GM19035 (cell line): ENCODE results near the gene HBG2.
"Not testable (repeated sequence)": the region's sequence is repeated elsewhere in the genome, so short reads cannot be mapped to it uniquely, and the experiment has no call there.

Source experiments
- ATAC-seq: cut with Tn5 transposase; IDR thresholded peaks from one replicate; pipeline ENCODE4 v1.9.1; 2021; ENCODE audit not compliant: unreplicated experiment

Gene HBG2

GRCh38 chr11:5282628-5283027, 28.0 kb upstream of the HBG2 start:
- no peak for ATAC-seq

GRCh38 chr11:5281596-5281995, 27.0 kb upstream of the HBG2 start:
- no peak for ATAC-seq

DNA sequence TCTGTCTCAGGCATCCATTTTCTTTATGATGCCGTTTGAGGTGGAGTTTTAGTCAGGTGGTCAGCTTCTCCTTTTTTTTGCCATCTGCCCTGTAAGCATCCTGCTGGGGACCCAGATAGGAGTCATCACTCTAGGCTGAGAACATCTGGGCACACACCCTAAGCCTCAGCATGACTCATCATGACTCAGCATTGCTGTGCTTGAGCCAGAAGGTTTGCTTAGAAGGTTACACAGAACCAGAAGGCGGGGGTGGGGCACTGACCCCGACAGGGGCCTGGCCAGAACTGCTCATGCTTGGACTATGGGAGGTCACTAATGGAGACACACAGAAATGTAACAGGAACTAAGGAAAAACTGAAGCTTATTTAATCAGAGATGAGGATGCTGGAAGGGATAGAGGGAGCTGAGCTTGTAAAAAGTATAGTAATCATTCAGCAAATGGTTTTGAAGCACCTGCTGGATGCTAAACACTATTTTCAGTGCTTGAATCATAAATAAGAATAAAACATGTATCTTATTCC, 26.1 kb upstream of the HBG2 start:
- ATAC-seq: peak; percentile 90

- no peak for ATAC-seq
These were observed 25.0 kb upstream of the HBG2 start for GRCh38 chr11:5279471-5280090.

GRCh38 chr11:5277807-5278382, 23.3 kb upstream of the HBG2 start:
- peak; percentile 61 for ATAC-seq

- no peak for ATAC-seq
These were observed 22.1 kb upstream of the HBG2 start for GRCh38 chr11:5276697-5277096.

DNA sequence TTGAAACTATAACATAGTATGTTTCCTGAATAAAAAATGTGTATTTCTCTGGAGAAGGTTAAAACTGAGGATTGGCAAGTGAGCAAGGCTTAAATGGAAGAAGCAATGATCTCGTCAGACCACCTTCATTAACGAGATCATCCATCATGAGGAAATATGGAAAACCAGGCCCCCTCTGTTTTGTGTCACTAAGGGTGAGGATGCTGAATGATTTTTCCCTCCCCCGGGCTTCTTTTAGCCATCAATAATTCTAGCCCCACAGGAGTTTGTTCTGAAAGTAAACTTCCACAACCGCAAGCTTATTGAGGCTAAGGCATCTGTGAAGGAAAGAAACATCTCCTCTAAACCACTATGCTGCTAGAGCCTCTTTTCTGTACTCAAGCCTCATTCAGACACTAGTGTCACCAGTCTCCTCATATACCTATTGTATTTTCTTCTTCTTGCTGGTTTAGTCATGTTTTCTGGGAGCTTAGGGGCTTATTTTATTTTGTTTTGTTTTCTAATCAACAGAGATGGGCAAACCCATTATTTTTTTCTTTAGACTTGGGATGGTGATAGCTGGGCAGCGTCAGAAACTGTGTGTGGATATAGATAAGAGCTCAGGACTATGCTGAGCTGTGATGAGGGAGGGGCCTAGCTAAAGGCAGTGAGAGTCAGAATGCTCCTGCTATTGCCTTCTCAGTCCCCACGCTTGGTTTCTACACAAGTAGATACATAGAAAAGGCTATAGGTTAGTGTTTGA, 21.0 kb upstream of the HBG2 start:
- ATAC-seq: no peak

- ATAC-seq: no peak
These were observed 19.8 kb upstream of the HBG2 start for GRCh38 chr11:5274395-5274794.

- no peak for ATAC-seq
These were observed 17.9 kb upstream of the HBG2 start for GRCh38 chr11:5272395-5273017.

DNA sequence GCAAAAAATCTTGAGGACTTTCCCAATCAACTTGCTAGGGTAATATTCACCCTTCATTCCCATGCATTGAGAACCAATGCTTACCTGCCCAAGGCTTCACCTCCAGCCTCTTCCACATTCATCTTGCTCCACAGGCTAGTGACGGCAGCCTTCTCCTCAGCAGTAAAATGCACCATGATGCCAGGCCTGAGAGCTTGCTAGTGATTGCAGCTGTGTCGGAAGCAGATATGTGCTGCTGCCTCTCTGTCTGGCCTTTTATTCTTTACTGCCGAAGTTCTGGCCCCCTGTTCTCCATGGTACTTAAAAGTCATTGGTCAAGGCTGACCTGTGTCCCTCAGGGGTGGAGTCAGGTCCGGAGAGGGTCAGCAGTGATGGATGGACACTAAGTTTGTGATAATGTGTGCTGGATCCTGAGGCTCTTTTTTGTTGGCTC, 15.2 kb upstream of the HBG2 start, which contains the start of gene HBE1:
HBE1 (minus strand) TSS at position 231 of the 433 bp plus-strand sequence; CDS start at position 176, 55 bp downstream.
- ATAC-seq: no peak

DNA sequence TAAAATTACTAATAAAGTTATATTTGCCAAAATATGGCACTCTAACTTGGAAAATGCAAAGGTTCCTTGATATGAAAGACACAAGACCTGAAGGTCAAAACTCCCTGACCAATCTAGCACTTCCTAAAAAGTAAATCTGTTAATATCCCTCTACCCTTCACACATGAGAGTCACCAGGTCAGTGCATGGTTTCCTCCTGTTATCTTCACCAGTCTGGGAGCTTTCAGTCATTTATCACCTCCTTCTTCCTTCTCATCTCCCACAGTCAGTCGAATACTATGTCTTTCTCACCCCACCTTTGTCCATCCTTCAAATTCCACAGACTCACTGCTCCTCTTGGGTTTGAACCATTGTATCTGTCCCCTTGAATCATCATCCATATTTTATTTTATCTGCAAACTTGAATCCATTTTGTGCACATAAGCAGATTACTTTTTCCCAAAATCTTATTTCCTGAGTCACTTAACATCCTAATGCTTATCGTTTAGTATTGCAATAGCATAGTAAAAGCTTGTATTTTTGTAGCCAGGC, 12.5 kb upstream of the HBG2 start:
- no peak for ATAC-seq

DNA sequence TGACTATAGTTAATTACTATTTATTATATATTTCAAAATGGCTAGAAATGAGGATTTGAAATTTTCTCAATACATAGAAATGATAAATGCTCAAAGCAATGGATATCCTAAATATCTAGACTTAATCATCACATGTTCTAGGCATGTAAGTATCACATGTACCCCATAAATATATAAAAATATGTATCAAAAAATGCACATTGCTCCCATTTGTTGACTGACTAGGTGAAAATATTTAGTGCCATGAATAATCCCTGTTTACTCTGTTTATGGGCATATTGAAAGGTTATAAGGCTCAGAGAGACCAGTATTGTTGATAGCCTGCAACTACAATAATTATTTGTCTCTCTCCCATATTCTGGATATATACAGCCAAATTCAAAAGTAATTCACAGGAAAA, 12.0 kb upstream of the HBG2 start:
- no peak for ATAC-seq

GRCh38 chr11:5265832-5266231, 11.3 kb upstream of the HBG2 start:
- no peak for ATAC-seq

- no peak for ATAC-seq
These were observed 4.1 kb upstream of the HBG2 start for GRCh38 chr11:5258543-5259262.

DNA sequence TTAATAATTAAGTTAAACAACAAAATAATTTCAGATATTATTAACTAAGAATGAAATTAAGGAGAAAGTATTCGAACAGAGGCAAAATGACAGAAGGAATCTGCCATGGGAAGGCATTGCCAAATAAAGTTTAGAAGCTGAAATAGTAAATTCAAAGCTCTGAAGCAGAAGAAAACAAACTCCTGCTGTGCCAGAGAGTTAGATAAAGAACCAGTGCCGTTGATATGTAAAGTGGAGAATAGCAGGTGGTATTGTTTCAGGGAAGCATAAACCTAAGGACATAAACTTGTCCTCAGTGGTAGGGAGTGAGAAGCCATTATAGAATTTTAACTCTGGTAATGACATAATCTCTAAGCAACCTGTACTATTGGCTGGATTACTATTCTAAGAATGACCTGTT, 2.7 kb upstream of the HBG2 start:
- no peak for ATAC-seq

DNA sequence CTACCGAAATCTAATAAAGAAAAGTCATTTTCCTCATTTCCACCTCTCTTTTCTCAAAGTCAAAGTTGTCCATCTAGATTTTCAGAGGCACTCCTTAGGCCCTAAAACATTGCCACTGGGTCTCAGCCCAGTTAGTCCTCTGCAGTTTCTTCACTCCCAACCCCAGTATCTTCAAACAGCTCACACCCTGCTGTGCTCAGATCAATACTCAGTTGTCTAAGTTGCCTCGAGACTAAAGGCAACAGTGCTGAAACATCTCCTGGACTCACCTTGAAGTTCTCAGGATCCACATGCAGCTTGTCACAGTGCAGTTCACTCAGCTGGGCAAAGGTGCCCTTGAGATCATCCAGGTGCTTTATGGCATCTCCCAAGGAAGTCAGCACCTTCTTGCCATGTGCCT, 558 bp downstream of the HBG2 start:
- ATAC-seq: not testable (repeated sequence)

DNA sequence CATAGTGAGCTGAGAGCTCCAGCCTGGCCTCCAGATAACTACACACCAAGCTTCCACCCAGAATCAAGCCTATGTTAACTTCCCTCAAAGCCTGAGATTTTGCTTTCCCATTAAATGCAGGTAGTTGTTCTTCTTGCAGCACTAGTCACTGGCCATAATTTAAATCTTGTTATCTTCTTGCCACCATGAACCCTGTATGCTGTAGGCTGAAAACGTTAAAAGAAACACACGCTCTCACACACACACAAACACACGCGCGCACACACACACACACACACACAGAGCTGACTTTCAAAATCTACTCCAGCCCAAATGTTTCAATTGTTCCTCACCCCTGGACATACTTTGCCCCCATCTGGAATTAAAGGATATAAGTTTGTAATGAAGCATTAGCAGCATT, 1.1 kb downstream of the HBG2 start:
- not testable (repeated sequence) for ATAC-seq

GRCh38 chr11:5252919-5253265, 1.7 kb downstream of the HBG2 start:
- ATAC-seq: no peak

DNA sequence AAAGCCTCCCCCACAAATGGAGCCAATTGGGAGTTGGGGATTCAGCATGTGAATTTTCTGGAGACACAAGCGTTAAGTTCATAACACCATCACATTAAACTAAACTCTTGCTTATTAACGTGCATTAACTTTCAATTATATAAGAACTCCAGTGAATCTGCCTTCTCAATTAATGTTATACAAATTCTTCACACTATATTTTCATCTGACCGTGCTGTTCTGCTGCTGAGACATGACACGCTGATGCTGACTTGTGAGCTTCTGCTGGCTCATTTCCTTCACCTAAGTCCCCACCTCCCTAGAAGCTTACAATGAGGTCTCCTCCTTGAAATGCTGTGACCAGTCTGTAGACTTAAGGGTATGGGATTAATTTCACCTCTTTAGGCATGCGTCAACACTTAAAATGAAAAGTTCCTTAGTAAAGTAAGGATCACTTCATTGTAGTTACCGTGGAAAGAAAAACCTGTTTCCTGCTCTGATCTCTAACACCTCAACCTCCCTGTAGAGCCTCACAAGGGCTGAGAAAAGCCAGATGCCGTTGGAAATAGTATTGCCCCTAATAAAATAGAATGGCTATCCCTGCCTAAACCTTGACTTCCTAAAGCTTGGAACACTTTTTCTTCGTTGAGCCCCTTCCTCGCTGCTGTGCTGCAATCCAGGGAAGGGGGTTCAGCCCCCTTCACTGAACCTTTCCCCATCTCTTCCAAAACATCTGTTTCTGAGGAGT, 2.2 kb downstream of the HBG2 start:
- ATAC-seq: no peak

DNA sequence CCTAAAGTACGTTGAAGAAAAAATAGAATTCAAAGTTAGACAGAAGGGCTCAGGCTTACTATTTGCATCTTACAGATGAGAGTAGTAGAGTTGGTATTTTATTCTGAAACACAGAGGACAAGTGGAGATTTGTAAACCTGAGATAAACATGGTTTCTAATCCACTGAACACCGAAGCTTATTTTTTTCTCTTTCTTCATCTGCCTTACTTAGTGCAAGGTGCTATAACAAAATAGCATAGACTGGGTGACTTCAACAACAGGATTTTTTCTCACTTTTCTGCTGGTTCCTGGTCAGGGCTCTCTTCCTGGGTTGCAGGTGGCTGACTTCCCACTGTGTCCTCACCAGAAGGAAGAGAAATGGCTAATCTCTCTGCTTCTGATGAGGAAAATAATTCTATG, 2.8 kb downstream of the HBG2 start:
- ATAC-seq: no peak
